ENCODE data around the gene UMODL1.
"Not testable (repeated sequence)": the region's sequence is repeated elsewhere in the genome, so short reads cannot be mapped to it uniquely, and the experiment has no call there.

The UMODL1 gene

DNA sequence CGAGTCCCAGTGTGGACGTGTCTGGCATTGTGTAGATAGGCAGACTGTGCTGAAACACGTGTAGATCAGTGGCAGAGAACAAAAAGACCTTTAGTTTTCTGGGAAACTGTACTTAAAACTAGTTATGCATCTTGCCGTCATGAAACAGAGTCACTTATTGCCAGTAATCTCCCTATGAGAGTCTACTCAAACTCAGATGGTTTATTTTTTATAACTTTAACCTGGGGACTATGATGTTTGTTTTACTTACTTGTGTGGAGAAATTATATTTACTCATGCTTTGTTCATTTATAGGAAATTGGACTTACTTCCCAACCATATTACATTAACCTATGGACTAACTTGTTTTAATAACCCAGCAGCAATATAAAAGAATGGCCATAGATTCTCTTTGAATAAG is 93.7 kb downstream of the UMODL1 start:
- Histone ChIP-seq H3K4me1 (ENCODE audit: control insufficient read depth, insufficient read depth, low read length) (no peaks in the 10 kb centered on the region), H3K27ac (ENCODE audit: low read depth, low read length) (no peak overlapping the region), H3K4me3 (ENCODE audit: low read depth, low read length) (no peak overlapping the region), H3K27me3 (ENCODE audit: control insufficient read depth, insufficient read depth, low read length) (no peaks in the 10 kb centered on the region), H3K36me3 (ENCODE audit: control insufficient read depth, insufficient read depth, low read length) (no peaks in the 10 kb centered on the region), H3K9me3 (ENCODE audit: control insufficient read depth, insufficient read depth, low read length) (no peaks in the 10 kb centered on the region), H3K9ac (ENCODE audit: low read depth, low read length) (no peak overlapping the region)

DNA sequence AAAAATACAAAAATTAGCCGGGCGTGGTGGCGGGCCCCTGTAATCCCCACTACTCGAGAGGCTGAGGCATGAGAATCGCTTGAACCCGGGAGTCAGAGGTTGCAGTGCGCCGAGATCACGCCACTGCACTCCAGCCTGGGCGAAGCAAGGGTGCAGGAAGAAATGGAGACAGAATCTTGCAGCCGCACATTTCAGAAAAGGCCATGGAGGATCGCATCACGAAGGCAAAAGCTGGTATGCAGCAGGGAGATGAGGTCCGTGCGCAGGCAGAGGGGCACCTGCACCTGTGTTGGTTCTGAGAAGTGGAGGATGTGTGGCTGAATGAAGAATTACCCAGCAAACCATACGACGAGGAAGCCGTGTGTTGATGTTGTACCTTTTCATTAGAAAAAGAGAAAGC is 94.8 kb downstream of the UMODL1 start:
- Histone ChIP-seq H3K4me1 (ENCODE audit: control insufficient read depth, insufficient read depth, low read length) (no peaks in the 10 kb centered on the region), H3K36me3 (ENCODE audit: control insufficient read depth, insufficient read depth, low read length) (no peaks in the 10 kb centered on the region), H3K27ac (ENCODE audit: low read depth, low read length) (no peak overlapping the region), H3K4me3 (ENCODE audit: low read depth, low read length) (no peak overlapping the region), H3K27me3 (ENCODE audit: control insufficient read depth, insufficient read depth, low read length) (no peaks in the 10 kb centered on the region), H3K9ac (ENCODE audit: low read depth, low read length) (no peak overlapping the region), H3K9me3 (ENCODE audit: control insufficient read depth, insufficient read depth, low read length) (no peaks in the 10 kb centered on the region)

DNA sequence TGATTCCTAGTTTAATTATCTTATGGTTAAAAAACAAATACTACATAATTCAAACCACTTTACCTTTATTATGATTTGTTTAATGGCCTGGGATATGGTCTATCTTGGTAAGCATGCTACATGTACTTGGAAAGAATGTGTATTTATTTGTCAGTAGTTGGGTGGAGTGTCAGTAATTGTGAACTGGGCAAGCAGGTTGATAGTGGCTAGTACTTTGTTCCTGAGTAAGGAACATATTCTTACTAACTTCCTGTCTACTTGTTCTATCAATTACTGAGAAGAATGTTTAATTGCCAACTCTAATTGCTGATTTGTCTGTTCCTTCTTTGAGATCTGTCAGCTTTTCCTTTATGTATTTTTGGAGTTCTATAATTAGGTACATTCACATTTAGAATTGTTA is 98.6 kb downstream of the UMODL1 start:
- no peaks in the 10 kb centered on the region for H3K36me3 ChIP-seq (ENCODE audit: control insufficient read depth, insufficient read depth, low read length)
- no peaks in the 10 kb centered on the region for H3K27me3 ChIP-seq (ENCODE audit: control insufficient read depth, insufficient read depth, low read length)
- H3K9me3 ChIP-seq (ENCODE audit: control insufficient read depth, insufficient read depth, low read length), result no peaks in the 10 kb centered on the region
- H3K4me3 ChIP-seq (ENCODE audit: low read depth, low read length), result no peak overlapping the region
- no peaks in the 10 kb centered on the region for H3K4me1 ChIP-seq (ENCODE audit: control insufficient read depth, insufficient read depth, low read length)
- no peak overlapping the region for H3K9ac ChIP-seq (ENCODE audit: low read depth, low read length)
- no peak overlapping the region for H3K27ac ChIP-seq (ENCODE audit: low read depth, low read length)

DNA sequence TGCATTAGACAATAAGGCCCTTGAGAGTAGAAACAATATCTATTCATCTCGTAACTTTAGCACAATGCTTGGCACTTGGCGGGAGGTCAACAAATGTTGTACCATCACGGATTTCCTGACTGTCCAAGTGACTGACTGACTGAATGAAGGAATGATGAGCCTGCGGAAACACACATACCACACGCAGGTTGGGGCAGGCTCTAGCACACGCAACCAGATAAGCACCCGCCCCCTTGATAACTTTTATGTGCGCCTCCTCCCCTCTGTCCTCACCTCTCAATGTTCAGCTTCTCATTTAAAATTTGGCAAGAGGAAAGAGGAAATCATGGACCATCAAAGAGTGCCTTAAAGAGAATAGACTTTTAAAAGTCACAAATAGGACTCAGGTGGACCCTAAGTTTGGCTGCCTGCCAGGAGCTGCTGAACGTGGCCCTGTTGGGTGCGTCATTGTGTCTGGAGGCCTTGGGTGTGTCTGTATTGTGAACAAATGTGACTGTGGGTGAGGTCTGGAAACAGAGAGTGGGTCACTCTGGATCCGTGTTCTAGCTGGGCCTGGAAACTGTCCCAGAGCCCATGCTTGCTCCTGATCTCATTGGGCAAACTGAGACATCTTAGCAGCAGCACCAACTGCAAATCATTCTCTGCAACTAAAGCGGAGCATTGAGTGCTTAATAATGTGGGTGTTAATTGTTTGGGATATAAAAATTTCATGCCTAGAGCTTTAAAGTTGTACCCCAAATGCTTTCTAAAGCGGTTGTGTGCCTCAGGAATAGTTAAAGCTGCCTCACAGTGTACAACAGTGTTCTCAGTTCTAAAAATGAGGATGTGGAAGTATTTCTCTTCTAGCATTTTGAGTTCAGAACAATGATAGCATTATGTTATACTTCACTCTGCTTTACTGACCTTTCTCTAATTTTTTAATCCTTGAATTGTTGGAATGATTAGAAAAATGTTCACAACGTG is 100.3 kb downstream of the UMODL1 start:
- Histone ChIP-seq H3K9me3 (ENCODE audit: control insufficient read depth, insufficient read depth, low read length) (no peaks in the 10 kb centered on the region), H3K36me3 (ENCODE audit: control insufficient read depth, insufficient read depth, low read length) (no peaks in the 10 kb centered on the region), H3K27ac (ENCODE audit: low read depth, low read length) (no peak overlapping the region), H3K4me1 (ENCODE audit: control insufficient read depth, insufficient read depth, low read length) (no peaks in the 10 kb centered on the region), H3K4me3 (ENCODE audit: low read depth, low read length) (no peak overlapping the region), H3K9ac (ENCODE audit: low read depth, low read length) (no peak overlapping the region), H3K27me3 (ENCODE audit: control insufficient read depth, insufficient read depth, low read length) (no peaks in the 10 kb centered on the region)

DNA sequence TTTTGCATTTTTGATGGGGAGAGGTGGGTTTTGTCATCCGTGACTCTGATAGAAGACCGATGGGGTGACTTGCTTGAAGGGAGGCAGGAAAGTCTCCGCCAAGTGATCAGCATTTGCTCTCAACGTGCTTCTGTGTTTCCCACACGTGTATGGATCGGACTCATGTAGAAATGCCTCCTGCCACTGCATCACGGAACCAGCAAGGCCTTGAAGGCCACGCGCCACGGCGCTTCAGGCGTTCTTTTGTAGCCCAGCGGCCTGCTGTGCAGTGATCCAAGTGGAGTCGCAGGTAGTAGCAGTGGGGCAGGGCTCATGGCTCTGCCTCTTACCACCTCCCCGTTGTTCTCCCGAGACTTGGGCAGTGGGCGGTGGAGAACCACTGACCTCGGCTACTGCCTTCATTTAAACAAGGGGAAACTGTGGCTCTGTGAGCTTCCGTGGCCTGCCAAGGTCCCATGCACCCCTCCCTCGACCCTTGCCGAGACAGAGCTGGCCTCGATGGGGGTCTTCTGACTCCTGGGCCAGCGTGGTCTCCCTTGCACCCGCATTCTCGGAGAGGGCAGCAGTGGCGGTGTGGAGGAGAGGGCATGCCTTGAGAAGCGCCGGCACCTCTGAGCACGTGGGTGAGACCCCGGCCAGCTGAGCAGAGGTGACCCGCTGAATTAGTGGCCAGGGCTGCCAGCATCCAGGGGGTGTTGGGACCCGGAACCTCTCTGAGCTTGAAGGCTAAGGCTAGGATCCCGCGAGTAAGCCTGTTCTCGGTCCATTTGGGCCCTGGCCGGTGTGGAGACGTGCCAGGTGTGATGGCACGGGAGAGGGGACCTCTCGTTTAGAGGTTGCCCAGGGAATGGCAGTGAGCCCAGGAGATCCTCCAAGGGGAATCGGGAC is 101.7 kb downstream of the UMODL1 start:
- Histone ChIP-seq H3K9me3 (ENCODE audit: control insufficient read depth, insufficient read depth, low read length) (no peaks in the 10 kb centered on the region), H3K9ac (ENCODE audit: low read depth, low read length) (no peak overlapping the region), H3K4me1 (ENCODE audit: control insufficient read depth, insufficient read depth, low read length) (no peaks in the 10 kb centered on the region), H3K4me3 (ENCODE audit: low read depth, low read length) (no peak overlapping the region), H3K27me3 (ENCODE audit: control insufficient read depth, insufficient read depth, low read length) (no peaks in the 10 kb centered on the region), H3K36me3 (ENCODE audit: control insufficient read depth, insufficient read depth, low read length) (no peaks in the 10 kb centered on the region), H3K27ac (ENCODE audit: low read depth, low read length) (no peak overlapping the region)

DNA sequence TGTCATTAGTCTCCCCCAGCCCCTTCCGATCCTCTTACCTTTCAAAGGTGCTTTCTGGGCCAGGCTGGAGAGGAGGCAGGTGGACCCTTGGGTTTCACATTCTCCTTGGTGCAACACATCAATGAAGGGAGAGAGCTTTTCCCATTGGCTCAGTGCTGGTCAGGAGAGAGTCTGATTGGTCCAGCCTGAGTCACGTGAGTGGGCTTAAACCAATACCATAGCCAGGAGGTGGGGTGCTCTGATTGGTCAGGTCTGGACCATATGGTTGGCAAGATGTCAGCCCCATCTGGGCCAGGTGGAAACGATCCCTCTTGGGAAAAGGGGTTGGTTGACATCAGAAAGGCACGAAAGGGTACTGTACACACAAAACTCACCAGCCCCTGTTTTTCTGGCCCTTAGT is 103.1 kb downstream of the UMODL1 start:
- H3K4me3 ChIP-seq (ENCODE audit: low read depth, low read length), result no peak overlapping the region
- no peaks in the 10 kb centered on the region for H3K36me3 ChIP-seq (ENCODE audit: control insufficient read depth, insufficient read depth, low read length)
- no peaks in the 10 kb centered on the region for H3K9me3 ChIP-seq (ENCODE audit: control insufficient read depth, insufficient read depth, low read length)
- no peaks in the 10 kb centered on the region for H3K27me3 ChIP-seq (ENCODE audit: control insufficient read depth, insufficient read depth, low read length)
- no peak overlapping the region for H3K9ac ChIP-seq (ENCODE audit: low read depth, low read length)
- H3K4me1 ChIP-seq (ENCODE audit: control insufficient read depth, insufficient read depth, low read length), result no peaks in the 10 kb centered on the region
- no peak overlapping the region for H3K27ac ChIP-seq (ENCODE audit: low read depth, low read length)

DNA sequence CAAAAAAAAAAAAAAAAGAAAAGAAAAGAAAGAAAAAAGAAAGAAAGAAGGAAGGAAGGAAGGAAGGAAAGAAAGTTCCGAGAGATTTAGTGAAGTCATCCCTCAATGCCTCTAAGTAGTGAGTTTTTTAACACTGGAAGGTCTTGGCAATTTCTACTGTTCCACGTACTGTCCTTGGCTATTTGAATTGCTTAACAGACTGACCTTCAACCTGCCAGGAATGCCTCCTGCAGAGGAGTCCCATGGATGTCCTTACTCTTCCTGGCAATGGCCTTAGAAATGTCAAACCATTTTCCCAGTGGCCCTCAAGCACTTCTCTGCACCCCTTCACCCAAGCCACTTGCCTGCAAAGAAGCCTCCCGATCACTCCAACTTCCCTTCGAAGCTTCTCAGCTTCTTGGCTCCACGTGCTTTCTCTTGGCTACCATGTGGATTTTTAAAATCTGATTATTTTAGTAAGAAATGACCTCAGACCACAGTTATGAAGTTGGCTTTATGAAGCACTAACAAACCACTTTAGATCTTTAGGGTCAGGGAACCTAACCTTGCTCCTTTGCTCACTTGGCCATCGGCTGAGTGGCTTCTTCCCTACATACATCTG is 104.1 kb downstream of the UMODL1 start:
- Histone ChIP-seq H3K4me3 (ENCODE audit: low read depth, low read length) (no peak overlapping the region), H3K9ac (ENCODE audit: low read depth, low read length) (no peak overlapping the region), H3K36me3 (ENCODE audit: control insufficient read depth, insufficient read depth, low read length) (no peaks in the 10 kb centered on the region), H3K27ac (ENCODE audit: low read depth, low read length) (no peak overlapping the region), H3K9me3 (ENCODE audit: control insufficient read depth, insufficient read depth, low read length) (no peaks in the 10 kb centered on the region), H3K27me3 (ENCODE audit: control insufficient read depth, insufficient read depth, low read length) (no peaks in the 10 kb centered on the region), H3K4me1 (ENCODE audit: control insufficient read depth, insufficient read depth, low read length) (no peaks in the 10 kb centered on the region)

DNA sequence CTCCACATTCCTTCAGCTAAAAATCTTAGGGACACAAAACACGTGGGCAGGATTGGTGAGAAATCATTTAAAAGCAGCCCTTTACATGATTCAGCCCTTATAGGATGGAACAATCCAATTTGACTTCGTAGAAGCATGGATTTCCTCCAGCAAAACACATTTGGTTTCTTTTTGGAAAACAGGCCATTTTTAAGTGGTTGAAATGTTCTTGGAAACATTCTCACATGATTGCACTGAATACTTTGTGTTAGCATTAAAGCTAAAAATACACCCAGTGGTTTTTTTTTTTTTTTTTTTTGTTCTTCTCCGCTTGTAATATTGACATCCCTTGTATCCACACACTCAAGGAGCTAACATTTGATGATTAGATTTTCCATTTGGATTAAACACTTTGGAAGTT is 105.7 kb downstream of the UMODL1 start:
- Histone ChIP-seq H3K36me3 (ENCODE audit: control insufficient read depth, insufficient read depth, low read length) (no peaks in the 10 kb centered on the region), H3K9ac (ENCODE audit: low read depth, low read length) (no peak overlapping the region), H3K4me3 (ENCODE audit: low read depth, low read length) (no peak overlapping the region), H3K27ac (ENCODE audit: low read depth, low read length) (no peak overlapping the region), H3K27me3 (ENCODE audit: control insufficient read depth, insufficient read depth, low read length) (no peaks in the 10 kb centered on the region), H3K4me1 (ENCODE audit: control insufficient read depth, insufficient read depth, low read length) (no peaks in the 10 kb centered on the region), H3K9me3 (ENCODE audit: control insufficient read depth, insufficient read depth, low read length) (no peaks in the 10 kb centered on the region)

DNA sequence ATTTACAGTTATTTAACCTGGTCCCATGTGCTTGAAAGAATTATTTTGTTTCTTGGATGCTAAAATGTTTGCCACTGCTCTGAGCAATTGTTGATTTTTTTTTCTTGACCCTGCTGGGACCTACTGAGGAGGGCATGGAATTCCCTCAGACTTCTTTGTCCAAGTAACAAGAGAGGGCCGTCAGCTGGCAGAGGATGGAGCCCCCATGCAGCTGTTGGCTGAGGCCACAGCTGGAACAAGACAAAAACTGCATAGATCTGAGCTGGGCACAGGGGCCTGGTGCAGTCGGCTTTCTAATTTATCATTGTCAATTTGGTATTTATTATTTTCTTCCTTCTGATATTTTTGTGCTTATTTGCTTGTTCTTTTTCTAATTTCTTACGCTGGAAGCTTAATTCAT is 108.2 kb downstream of the UMODL1 start:
- H3K36me3 ChIP-seq (ENCODE audit: control insufficient read depth, insufficient read depth, low read length), result no peaks in the 10 kb centered on the region
- no peaks in the 10 kb centered on the region for H3K27me3 ChIP-seq (ENCODE audit: control insufficient read depth, insufficient read depth, low read length)
- no peaks in the 10 kb centered on the region for H3K9me3 ChIP-seq (ENCODE audit: control insufficient read depth, insufficient read depth, low read length)
- no peak overlapping the region for H3K4me3 ChIP-seq (ENCODE audit: low read depth, low read length)
- no peak overlapping the region for H3K27ac ChIP-seq (ENCODE audit: low read depth, low read length)
- H3K9ac ChIP-seq (ENCODE audit: low read depth, low read length), result no peak overlapping the region
- H3K4me1 ChIP-seq (ENCODE audit: control insufficient read depth, insufficient read depth, low read length), result no peaks in the 10 kb centered on the region

DNA sequence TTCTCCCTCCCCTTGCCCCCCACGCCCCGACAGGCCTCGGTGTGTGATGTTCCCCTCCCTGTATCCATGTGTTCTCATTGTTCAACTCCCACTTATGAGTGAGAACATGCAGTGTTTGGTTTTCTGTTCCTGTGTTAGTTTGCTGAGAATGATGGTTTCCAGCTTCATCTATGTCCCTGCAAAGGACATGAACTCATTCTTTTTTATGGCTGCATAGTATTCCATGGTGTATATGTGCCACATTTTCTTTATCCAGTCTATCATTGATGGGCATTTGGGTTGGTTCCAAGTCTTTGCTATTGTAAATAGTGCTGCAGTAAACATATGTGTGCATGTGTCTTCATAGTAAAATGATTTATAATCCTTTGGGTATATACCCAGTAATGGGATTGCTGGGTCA is 108.9 kb downstream of the UMODL1 start:
- H3K9me3 ChIP-seq (ENCODE audit: control insufficient read depth, insufficient read depth, low read length); H3K4me1 ChIP-seq (ENCODE audit: control insufficient read depth, insufficient read depth, low read length); H3K27me3 ChIP-seq (ENCODE audit: control insufficient read depth, insufficient read depth, low read length); H3K27ac ChIP-seq (ENCODE audit: low read depth, low read length); H3K4me3 ChIP-seq (ENCODE audit: low read depth, low read length); H3K36me3 ChIP-seq (ENCODE audit: control insufficient read depth, insufficient read depth, low read length); H3K9ac ChIP-seq (ENCODE audit: low read depth, low read length): not testable (repeated sequence)

Measured in HUES48 (cell line).